Gastroesophageal sphincter (tissue), 4 donors: ENCODE measurements around the gene METTL25B. TPM values are rescaled to one million over a fixed set of nuclear protein-coding genes. Genes with fewer than 3 reads are reported as not detected.

Experiments
- ATAC-seq: fragments of 150-250 bp; one replicate; pipeline ENCODE4 v1.9.1; 2016; ENCODE audit warnings: mild to moderate bottlenecking, moderate library complexity
- H3K27ac ChIP-seq, 4 donors: fragments of 200-600 bp; sonication (generic) in 3 of 4; 1 replicate in 3 of 4; 2 replicates in 1 of 4; pipeline ENCODE4 v1.5.1; 2016 to 2019
- H3K27me3 ChIP-seq: fragments of 200-600 bp; sonication (generic); one replicate; pipeline ENCODE4 v1.5.1; 2019
- H3K36me3 ChIP-seq, 2 donors: fragments of 200-600 bp; sonication (generic); one replicate each; pipeline ENCODE4 v1.5.1; 2019; ENCODE audit warnings: control low read depth in 1 of 2
- H3K4me1 ChIP-seq, 3 donors: fragments of 200-600 bp; sonication (generic); 1 replicate in 2 of 3; 2 replicates in 1 of 3; pipeline ENCODE4 v1.5.1; 2016 to 2019; ENCODE audit warnings: control low read depth in 2 of 3
- H3K4me3 ChIP-seq, 2 donors: fragments of 200-600 bp; sonication (generic); one replicate each; pipeline ENCODE4 v1.5.1; 2019; ENCODE audit warnings: mild to moderate bottlenecking in 1 of 2, moderate library complexity in 1 of 2
- H3K9me3 ChIP-seq, 3 donors: fragments of 200-600 bp; sonication (generic); one replicate each; pipeline ENCODE4 v1.5.1; 2017 to 2019; ENCODE audit warnings: control low read depth in 2 of 3
- EP300 ChIP-seq: sonication (generic); formaldehyde crosslinking; IDR thresholded peaks from one replicate; pipeline ENCODE4 v1.6.1; 2017; ENCODE audit warnings: antibody characterized with exemption, mild to moderate bottlenecking
- POLR2A ChIP-seq, 2 donors: fragments of 450-650 bp; IDR thresholded peaks; one replicate each; pipeline ENCODE4 v1.6.1; 2017; ENCODE audit warnings: antibody characterized with exemption in 2 of 2, mild to moderate bottlenecking in 2 of 2, moderate library complexity in 1 of 2
- POLR2AphosphoS5 ChIP-seq: sonication (generic); formaldehyde crosslinking; IDR thresholded peaks from one replicate; pipeline ENCODE4 v1.6.1; 2017; ENCODE audit warnings: antibody characterized with exemption
- WGBS, 2 donors: methylation state at CpG; one replicate each; pipeline ENCODE4 v1.1.5; 2018; ENCODE audit warnings: low coverage in 1 of 2; 5-methylcytosine and 5-hydroxymethylcytosine counted together
- total RNA-seq, 4 donors: library from RNA; depleted of rRNA; stranded (reverse); fragments of >200 nt; gene quantifications; one replicate each; pipeline ENCODE4 v1.1.0, GENCODE V29; 2016
- TF ChIP-seq, protein P1 (sequence below), 4 experiments: fragments of 200-600 bp in 2 of 4; fragments of 450-650 bp in 2 of 4; sonication (generic) in 1 of 4; IDR thresholded peaks; one replicate each; pipeline ENCODE4 v1.5.1; 2017 to 2019; ENCODE audit warnings: antibody characterized with exemption in 4 of 4, mild to moderate bottlenecking in 2 of 4, moderate library complexity in 2 of 4

Gene METTL25B
- total RNA-seq, 4 donors from 2014 or later: 8.4 to 29.0 (median 17.4) TPM

DNA sequence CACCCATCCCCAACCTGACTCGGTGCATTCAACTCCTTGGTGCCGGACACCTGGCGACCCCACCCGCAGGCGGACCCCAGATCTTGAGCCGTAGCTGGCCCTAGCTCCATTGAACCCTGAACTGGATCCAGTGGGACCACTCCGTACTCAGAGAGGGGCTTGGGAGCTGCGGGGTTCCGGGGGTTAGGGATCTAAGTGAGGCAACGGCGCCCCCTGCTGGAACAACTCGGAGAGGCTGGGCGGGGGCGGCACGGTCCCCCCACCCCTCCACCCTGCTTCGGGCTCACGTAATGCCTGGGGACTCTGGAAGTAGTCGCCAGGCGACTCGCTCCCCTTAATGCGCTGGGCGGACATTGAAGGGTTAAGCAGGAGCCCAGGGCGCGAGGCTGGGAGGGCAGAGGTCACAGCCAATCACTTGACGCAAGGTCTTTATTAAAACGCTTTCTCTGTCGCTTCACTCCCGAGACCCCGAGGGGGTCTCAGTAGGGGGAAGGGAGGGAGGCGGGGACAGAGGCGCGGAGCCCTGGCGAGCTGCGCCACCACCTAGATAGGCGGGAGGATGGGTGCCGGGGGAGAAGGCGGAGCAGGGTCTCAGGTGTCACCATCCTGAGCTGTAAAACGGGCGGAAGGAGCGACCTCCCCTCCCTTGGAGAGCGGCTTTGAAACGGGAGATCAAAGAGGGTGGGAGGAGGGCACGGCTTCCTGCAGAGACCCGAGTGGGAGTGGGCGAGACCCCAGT lies 22.2 kb upstream of the METTL25B start:
- H3K4me3 ChIP-seq: peak overlapping the region; percentile 18 to 54
- H3K27ac ChIP-seq: peak overlapping the region; percentile 24 to 87 (median 84)
- no peaks in the 10 kb centered on the region for H3K9me3 ChIP-seq
- ATAC-seq: peak; percentile 69
- peaks cover 0 to 78% (median 44%) of the 10 kb centered on the region in 3 donors for H3K4me1 ChIP-seq
- H3K27me3 ChIP-seq: peaks cover 26% of the 10 kb centered on the region
- TF ChIP-seq, protein P1, sequence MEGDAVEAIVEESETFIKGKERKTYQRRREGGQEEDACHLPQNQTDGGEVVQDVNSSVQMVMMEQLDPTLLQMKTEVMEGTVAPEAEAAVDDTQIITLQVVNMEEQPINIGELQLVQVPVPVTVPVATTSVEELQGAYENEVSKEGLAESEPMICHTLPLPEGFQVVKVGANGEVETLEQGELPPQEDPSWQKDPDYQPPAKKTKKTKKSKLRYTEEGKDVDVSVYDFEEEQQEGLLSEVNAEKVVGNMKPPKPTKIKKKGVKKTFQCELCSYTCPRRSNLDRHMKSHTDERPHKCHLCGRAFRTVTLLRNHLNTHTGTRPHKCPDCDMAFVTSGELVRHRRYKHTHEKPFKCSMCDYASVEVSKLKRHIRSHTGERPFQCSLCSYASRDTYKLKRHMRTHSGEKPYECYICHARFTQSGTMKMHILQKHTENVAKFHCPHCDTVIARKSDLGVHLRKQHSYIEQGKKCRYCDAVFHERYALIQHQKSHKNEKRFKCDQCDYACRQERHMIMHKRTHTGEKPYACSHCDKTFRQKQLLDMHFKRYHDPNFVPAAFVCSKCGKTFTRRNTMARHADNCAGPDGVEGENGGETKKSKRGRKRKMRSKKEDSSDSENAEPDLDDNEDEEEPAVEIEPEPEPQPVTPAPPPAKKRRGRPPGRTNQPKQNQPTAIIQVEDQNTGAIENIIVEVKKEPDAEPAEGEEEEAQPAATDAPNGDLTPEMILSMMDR (IDR thresholded peaks at IDR 0.05): peak in 3 of 4 experiments; percentile 70 to 84 (median 76)
- TF ChIP-seq EP300: no peak
- WGBS, 2 donors: no CpG with 5 or more reads among the region's 45 CpGs
- H3K36me3 ChIP-seq: no peaks in the 10 kb centered on the region

DNA sequence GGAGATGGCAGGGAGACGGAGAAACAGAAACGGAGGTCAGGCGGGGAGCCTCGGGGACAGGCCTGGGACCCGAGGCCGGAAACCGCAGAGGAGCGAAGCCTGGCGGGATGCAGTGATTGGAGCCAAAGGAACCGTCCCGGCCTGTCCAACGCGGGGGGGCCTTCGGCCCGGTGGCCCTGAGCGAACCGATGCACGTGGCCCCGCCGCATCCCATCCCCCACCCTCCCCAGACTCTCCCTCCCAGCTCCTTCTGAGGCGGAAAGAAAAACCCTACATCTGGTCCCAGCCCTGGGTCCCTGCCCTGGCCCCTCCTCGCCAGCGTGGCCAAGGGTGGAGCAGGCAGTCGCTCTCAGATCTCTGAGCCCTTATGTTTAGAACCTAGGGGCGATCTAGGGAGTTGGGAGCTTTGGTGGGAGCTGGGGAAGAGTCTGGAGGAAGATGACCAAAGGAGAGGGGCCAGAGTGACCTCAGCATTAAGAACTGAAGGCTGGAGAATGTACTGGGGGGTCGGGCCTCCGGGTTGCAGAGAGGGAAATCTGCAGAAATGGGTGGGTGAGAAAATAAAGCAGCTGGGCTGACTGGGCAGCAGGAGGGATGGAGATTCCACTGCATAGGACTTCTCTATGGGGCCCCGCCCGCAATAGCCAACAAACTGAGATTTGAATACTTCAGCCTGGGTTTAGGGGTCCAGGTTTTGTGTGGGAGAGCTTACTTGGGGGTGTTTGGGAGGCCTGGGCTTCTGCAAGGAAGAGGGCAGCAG lies 21.4 kb upstream of the METTL25B start:
- H3K4me1 ChIP-seq: peaks cover 0 to 82% (median 44%) of the 10 kb centered on the region in 3 donors

DNA sequence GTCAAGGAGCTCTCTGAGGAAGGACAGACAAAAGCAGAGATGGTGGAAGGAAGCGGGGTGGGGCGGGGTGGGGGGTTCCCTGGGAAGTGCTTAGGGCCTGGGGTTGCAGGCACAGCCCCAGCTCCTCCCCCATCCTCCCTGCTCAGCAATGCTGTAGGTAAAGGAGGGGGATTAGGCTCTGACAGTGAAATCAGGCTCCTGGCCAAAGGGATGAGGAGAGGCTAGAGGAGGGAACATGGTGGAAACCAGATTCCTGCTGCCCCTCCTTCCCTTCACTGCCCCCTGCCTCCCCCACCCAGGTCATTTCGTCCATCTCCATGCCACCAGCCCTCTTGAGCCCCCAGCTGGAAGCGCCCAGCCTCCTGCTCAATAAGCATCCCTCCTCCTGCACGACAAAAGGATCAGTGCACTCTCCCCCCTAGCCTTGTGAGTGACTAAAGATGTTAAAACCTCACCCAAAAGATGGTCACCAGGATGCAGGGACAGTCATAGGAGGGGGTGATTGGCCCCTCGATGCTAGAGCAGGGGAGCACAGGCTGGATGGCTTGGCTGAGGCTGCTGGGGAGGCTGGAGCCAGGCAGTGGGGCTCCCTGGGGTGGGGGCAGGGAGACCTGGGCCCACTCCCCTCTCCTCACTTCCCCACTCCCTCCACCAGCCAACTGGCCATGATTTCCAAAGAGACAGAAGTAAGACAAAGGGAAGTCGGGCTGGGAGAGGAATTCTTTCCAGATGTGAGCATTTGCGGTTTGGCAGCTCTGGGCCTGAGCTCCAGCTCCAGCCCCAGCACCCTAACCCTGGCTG lies 20.7 kb upstream of the METTL25B start:
- WGBS, 2 donors: 17 to 60% methylated on average over 1 to 2 of the region's 8 CpGs
- no peak for TF ChIP-seq EP300
- no peak overlapping the region for H3K4me3 ChIP-seq
- peaks cover 0 to 89% (median 47%) of the 10 kb centered on the region in 3 donors for H3K4me1 ChIP-seq
- H3K36me3 ChIP-seq: no peaks in the 10 kb centered on the region
- peaks cover 18% of the 10 kb centered on the region for H3K27me3 ChIP-seq
- ATAC-seq: no peak
- no peaks in the 10 kb centered on the region for H3K9me3 ChIP-seq
- peak overlapping the region in 3 of 4 donors; percentile 83 to 87 (median 85) for H3K27ac ChIP-seq

More for the DNA sequence above, 21.4 kb upstream of the METTL25B start:
- 7 to 22% methylated on average over 3 to 12 of the region's 29 CpGs for WGBS, 2 donors
- Histone ChIP-seq H3K27ac (peak overlapping the region; percentile 24 to 87 (median 84)), H3K9me3 (no peaks in the 10 kb centered on the region), H3K36me3 (no peaks in the 10 kb centered on the region), H3K27me3 (peaks cover 18% of the 10 kb centered on the region), H3K4me3 (peak overlapping the region; percentile 18 to 54)
- ATAC-seq: peak; percentile 46
- TF ChIP-seq POLR2A (IDR thresholded peaks at IDR 0.05) (no peak), POLR2AphosphoS5 (no peak), EP300 (no peak)
- TF ChIP-seq, protein P1 (IDR thresholded peaks at IDR 0.05): no peak

DNA sequence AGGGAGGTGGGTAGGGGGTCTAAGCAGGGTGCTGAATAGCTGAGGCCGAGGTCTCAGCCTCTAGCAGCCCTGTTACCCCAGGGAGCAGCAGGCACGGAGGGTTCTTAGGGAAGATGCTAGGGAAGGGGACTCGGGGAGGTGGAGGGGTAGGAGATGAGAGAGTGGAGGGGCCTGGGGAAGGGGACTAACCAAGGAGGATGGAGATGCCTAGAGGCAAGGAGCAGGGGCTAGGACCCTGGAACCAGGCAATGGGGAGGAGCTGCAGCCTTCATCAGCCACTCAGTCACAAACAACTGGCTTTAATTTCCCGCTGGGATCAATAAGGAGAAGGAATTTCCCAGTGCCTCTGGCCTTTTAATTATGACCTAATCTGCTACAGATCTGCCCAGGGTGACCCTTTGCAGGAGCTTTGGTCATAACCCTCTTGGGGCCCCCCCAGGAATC lies 20.0 kb upstream of the METTL25B start:
- Histone ChIP-seq H3K9me3 (no peaks in the 10 kb centered on the region), H3K4me1 (peaks cover 0 to 95% (median 47%) of the 10 kb centered on the region in 3 donors), H3K4me3 (no peak overlapping the region), H3K36me3 (no peaks in the 10 kb centered on the region), H3K27me3 (peaks cover 17% of the 10 kb centered on the region), H3K27ac (peak overlapping the region in 3 of 4 donors; percentile 37 to 85 (median 83))
- 53 to 100% methylated on average over 1 to 4 of the region's 4 CpGs for WGBS, 2 donors
- ATAC-seq: no peak
- TF ChIP-seq POLR2A (IDR thresholded peaks at IDR 0.05): no peak
- TF ChIP-seq EP300: no peak
- TF ChIP-seq, protein P1 (IDR thresholded peaks at IDR 0.05): no peak
- TF ChIP-seq POLR2AphosphoS5: no peak

DNA sequence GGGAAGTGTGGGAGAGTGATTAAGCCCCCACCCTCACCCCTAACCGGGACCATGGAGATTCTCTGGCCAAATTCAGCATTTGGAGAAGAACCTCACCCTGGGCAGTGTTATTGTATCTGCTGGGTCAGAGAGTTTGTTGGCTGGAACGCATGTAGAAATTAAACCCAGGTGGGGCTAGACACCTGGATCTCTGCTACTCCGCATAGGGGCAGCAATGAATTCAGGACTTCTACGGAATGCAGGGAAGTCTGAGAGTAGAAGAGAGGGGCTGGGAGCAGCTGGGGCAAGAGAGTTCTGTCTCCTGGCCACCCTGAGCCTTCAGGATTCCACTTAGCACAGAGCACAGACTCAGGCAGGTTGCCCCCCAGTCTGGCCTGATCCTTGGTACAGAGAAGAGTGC lies 19.2 kb upstream of the METTL25B start:
- H3K27me3 ChIP-seq: peaks cover 9% of the 10 kb centered on the region
- H3K4me1 ChIP-seq: peaks cover 0 to 88% (median 47%) of the 10 kb centered on the region in 3 donors
- WGBS, 2 donors: 93 to 94% methylated on average over 3 of the region's 4 CpGs
- no peaks in the 10 kb centered on the region for H3K36me3 ChIP-seq
- no peaks in the 10 kb centered on the region for H3K9me3 ChIP-seq
- H3K4me3 ChIP-seq: no peak overlapping the region
- peak overlapping the region in 3 of 4 donors; percentile 48 to 85 (median 62) for H3K27ac ChIP-seq
- no peak for ATAC-seq
- TF ChIP-seq POLR2A (IDR thresholded peaks at IDR 0.05) (no peak), POLR2AphosphoS5 (no peak), EP300 (no peak)
- TF ChIP-seq, protein P1 (IDR thresholded peaks at IDR 0.05): no peak
